ENCODE measurements around the gene ZDHHC1.

Gene ZDHHC1

GRCh38 chr16:67424261-67424615 lies 8.0 kb upstream of the ZDHHC1 start:
- TF ChIP-seq, protein P1, sequence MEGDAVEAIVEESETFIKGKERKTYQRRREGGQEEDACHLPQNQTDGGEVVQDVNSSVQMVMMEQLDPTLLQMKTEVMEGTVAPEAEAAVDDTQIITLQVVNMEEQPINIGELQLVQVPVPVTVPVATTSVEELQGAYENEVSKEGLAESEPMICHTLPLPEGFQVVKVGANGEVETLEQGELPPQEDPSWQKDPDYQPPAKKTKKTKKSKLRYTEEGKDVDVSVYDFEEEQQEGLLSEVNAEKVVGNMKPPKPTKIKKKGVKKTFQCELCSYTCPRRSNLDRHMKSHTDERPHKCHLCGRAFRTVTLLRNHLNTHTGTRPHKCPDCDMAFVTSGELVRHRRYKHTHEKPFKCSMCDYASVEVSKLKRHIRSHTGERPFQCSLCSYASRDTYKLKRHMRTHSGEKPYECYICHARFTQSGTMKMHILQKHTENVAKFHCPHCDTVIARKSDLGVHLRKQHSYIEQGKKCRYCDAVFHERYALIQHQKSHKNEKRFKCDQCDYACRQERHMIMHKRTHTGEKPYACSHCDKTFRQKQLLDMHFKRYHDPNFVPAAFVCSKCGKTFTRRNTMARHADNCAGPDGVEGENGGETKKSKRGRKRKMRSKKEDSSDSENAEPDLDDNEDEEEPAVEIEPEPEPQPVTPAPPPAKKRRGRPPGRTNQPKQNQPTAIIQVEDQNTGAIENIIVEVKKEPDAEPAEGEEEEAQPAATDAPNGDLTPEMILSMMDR (IDR thresholded peaks at IDR 0.05; ENCODE audit: control insufficient read depth, insufficient read depth, low read depth, low read length, missing control alignments) = no peak
- H3K4me3 ChIP-seq (ENCODE audit: control insufficient read depth, low read depth, low read length) = no peak overlapping the region
- no peak for DNase-seq (ENCODE audit: low read depth)

DNA sequence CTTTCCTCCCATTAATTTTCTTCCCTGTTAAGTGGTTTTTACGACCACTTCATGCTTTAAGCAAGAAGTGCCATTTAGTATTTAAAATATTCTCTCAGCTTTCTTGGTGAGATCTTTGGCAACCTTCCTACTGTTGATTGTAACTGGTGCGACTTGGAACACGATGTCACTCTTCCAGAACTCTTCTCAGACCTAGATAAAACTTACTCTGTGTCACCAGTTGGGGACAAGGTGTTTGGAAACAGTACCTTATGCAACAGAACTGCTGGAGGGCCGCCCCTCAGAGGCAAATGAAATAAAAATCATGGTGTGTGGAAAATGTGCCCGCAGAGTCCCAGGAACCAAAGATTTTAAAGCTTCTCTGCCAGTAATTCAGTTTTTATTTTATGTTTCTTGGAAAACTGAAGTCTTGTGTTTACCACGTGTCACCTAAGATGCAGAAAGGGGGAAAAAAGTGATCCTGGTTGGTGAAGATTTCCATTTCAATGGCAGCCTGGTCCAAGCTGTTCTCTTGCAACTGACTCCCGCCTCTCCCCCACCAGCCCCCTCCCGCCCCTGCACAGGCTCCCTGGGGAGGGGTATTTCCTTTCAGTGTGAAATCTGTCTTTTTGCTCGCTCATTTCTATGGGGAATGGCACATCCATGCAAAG lies 7.5 kb upstream of the ZDHHC1 start:
- TF ChIP-seq, protein P1 (IDR thresholded peaks at IDR 0.05; ENCODE audit: control insufficient read depth, insufficient read depth, low read depth, low read length, missing control alignments) = no peak
- DNase-seq (ENCODE audit: low read depth) = no peak
- no peak overlapping the region for H3K4me3 ChIP-seq (ENCODE audit: control insufficient read depth, low read depth, low read length)

- no peak overlapping the region for H3K4me3 ChIP-seq (ENCODE audit: control insufficient read depth, low read depth, low read length)
- TF ChIP-seq, protein P1 (IDR thresholded peaks at IDR 0.05; ENCODE audit: control insufficient read depth, insufficient read depth, low read depth, low read length, missing control alignments) = no peak
- no peak for DNase-seq (ENCODE audit: low read depth)
Measured at GRCh38 chr16:67423015-67423414, 6.7 kb upstream of the ZDHHC1 start.

GRCh38 chr16:67421030-67421429 lies 4.8 kb upstream of the ZDHHC1 start:
- H3K4me3 ChIP-seq (ENCODE audit: control insufficient read depth, low read depth, low read length) = no peak overlapping the region
- TF ChIP-seq, protein P1 (IDR thresholded peaks at IDR 0.05; ENCODE audit: control insufficient read depth, insufficient read depth, low read depth, low read length, missing control alignments) = no peak
- no peak for DNase-seq (ENCODE audit: low read depth)

DNA sequence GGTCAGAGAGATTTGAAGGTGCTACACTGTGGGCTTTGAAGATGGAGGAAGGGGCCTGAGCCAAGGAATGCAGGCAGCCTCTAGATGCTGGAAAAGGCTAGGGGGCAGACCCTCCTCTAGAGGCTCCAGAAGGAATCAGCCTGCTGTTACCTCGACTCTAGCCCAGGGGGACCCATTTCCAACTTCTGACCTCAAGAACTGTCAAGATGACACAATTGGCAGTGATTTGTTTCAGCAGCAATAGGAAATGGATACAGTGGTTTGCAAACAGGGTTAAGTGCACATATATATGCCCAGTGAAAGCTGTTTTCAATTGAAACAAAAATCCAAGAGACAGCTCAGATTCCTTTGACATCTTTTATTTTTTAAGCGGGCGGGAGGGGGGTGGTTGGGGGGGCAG lies 3.7 kb upstream of the ZDHHC1 start:
- TF ChIP-seq, protein P1 (IDR thresholded peaks at IDR 0.05; ENCODE audit: control insufficient read depth, insufficient read depth, low read depth, low read length, missing control alignments) = no peak

GRCh38 chr16:67419502-67419901 lies 3.2 kb upstream of the ZDHHC1 start:
- TF ChIP-seq, protein P1 (IDR thresholded peaks at IDR 0.05; ENCODE audit: control insufficient read depth, insufficient read depth, low read depth, low read length, missing control alignments) = no peak
- H3K4me3 ChIP-seq (ENCODE audit: control insufficient read depth, low read depth, low read length) = no peak overlapping the region
- no peak for DNase-seq (ENCODE audit: low read depth)

More for the DNA sequence above, 3.7 kb upstream of the ZDHHC1 start:
- no peak for DNase-seq (ENCODE audit: low read depth)
- H3K4me3 ChIP-seq (ENCODE audit: control insufficient read depth, low read depth, low read length) = no peak overlapping the region

All from AG09309 (cell line).